NOMO-1 (cell line): Measurements from ENCODE around the gene PTPRD.
"Not testable (repeated sequence)": the region's sequence is repeated elsewhere in the genome, so short reads cannot be mapped to it uniquely, and the experiment has no call there.

Experiments
- DNase-seq, 2 experiments: peaks; one replicate each; lab custom pipeline; 2025; ENCODE audit not compliant: unreplicated experiment in 2 of 2; lab: John Stamatoyannopoulos, UW

The PTPRD gene

DNA sequence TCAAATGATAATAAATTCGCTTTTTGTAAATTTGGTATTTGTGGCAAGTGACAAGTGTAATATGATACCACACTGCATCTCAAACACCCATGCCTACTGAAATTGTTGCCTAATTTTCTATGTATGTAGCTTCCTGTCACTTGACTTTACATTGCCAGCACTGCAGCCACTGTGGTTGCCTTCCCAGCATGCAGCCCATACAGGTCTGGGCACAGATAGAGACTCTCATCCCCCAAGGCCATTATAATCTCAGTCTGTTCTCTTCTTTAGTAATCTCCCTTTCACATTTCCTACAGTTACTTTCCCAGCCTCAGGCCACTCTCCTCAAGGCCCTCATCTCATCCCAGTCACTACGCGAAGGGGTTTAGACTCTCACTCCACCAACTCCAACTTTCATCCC, 1200.6 kb downstream of the PTPRD start:
- DNase-seq = no peak

- DNase-seq = no peak
Measured at GRCh38 chr9:9410736-9411135, 1202.1 kb downstream of the PTPRD start.

- DNase-seq = no peak
Measured at GRCh38 chr9:9399982-9400381, 1212.8 kb downstream of the PTPRD start.

DNA sequence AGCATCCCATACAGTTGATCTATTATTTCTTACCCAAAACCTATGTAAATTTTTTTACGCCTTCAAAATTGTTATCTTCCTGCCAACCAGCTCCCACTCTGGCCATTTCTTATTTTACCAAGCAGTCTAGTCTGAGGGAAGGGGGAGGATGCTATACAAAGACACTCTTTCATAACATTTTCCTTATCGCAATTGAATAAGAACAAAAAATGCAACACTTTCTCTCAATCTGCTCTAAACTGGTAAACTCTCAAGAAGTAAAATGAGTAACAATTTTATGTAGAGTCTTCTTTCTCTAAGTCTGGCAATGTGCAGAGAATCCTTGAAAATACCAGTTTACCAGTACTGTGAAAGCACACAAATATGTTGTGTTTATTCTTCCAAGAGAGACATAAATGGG, 1216.3 kb downstream of the PTPRD start:
- no peak for DNase-seq

DNA sequence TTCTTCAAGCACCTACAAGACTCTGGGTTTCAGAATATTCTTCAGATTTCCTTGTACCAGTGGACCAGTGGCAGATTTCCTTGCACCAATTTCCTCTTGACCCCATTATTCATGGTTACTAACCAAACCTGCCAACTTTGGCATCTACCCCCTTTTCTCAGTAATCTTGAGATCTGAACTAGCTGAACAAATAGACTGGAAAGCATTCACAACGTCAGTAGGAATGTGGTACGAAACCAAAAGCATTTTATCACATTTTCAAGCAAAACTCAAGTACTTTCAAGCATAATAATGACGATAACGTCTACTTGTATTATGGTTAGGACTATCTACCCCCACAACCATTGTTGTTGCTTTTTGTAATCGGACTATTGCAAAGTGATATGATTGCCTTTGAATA, 1217.3 kb downstream of the PTPRD start:
- DNase-seq = no peak

GRCh38 chr9:9392755-9393154, 1220.0 kb downstream of the PTPRD start:
- no peak for DNase-seq

DNA sequence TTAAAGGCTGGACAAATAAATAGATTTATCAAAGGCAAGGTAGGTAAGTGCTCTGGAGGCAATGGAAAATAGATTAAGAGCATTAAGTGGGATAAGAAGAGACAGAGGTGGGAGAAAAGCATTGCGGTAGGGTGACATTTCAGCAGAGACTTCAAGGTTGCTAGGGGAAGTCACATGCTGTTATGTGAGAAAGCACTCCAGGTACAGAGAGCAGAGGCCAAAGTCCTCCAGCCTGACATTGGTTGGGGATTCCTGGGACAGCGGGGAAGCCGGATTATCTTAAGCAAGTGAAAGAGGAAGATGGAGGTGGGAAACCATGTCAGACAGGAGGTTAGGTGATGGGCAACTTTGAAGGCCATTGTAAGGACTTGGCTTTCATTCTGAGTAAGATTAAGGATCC, 1222.9 kb downstream of the PTPRD start:
- DNase-seq = no peak

DNA sequence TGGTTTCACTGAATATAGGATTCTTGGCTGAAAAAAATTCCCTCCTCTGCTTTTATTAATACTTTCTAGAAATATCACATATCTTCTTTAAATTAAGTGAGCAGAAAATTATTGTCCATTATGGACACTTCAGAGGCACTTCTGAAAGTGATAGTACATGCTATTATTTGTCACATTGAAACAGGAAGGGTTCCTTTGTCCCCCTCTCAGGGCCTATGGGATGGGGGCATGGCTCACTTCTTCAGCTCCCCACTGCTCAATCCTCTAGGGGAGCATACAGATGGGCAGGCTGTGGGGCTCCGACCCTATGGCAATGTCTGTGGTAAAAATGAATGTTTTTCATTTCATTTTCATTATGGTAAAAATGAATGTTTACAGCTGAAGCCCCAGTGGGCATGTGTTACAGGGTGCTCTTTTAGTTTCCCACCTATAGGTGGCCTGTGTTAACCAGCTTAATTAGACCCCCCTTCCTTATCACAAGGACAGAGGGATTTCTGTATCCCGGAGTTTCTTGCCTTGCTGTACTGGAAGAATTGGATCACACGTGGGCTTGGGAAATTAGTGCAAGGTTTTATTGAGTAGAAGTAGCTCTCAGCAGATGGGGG, 1225.2 kb downstream of the PTPRD start:
- DNase-seq = no peak

- DNase-seq = no peak
Measured at GRCh38 chr9:9362332-9362731, 1250.5 kb downstream of the PTPRD start.

DNA sequence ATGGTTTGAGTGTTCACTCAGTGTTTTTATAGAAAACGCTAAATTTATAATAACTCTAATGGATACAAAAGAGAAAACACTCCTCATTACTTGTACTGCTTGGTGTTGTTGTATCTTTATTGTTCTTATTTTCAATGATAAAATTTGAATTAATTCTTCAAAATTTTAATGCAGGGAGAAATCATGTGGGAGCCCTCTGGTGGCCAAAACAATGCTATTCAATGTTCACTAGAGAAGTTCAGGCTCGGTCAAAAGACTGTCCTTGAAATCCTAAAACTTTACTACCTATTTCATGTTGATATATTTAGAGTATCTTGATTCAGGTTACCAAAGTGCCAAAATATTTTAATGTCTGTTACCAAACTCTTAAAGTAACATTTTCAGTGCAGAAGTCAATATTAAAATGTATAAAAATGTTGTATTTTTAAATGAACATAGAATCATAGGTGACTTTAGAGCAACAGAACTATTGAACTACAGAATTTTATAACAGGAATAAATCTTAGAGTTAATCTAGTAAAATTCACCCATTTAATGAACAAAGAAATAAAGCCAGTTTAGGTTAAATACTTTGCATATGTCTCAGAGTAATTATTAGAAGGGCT, 1259.8 kb downstream of the PTPRD start:
- no peak for DNase-seq

- no peak for DNase-seq
Measured at GRCh38 chr9:9341203-9341602, 1271.6 kb downstream of the PTPRD start.

- no peak for DNase-seq
Measured at GRCh38 chr9:9337129-9337528, 1275.7 kb downstream of the PTPRD start.

DNA sequence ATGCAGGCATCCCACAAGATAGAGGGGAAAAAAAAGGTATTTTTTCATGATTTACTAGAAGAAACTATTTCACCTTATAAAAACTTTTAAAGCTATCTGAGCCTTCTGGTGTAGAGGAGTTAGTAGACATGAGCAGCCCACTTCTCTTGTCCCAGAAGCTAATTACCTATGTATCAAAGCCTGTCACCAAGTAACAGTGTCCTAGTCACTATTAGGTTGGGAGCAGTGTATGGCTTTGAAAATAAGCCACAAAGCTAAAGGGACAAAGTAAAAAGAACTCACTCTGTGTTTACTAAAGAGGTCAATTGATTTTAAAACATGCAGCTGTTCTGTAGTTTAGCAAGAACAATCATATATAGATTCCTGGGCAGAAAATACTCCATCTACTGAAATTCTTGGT, 1286.1 kb downstream of the PTPRD start:
- no peak for DNase-seq

DNA sequence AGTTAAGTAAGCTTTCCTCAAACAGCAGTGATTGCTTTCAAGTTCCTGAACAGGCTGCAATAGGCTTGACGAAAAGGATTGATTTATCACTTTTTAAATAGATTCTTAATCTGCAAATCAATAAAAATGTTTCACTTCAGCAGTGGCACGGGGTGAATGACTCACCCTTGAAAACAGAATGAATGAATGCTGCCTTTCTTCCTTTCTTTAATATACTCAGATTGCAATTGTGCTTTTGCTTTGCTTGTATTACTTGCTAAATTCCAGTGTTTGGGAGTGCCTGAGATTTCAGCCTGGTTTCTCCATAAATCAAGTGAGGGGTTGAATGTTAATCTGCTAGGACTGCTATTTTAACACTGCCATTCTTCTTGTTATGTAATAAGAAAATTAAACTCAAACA, 1293.8 kb downstream of the PTPRD start:
- no peak for DNase-seq

DNA sequence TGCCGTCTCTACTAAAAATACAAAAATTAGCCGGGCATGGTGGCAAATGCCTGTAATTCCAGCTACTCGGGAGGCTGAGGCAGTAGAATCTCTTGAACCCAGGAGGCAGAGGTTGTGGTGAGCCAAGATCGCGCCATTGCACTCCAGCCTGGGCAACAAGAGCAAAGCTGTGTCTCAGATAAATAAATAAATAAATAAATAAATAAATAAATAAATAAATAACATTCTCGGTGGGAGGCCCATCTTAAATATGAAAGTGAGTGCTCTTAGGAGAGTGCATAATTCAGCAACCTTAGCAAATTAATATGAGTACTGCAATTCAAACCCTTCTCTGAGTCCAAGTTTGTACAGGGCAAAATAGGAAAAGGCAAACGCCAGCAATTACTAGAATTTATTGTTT, 1302.1 kb downstream of the PTPRD start:
- not testable (repeated sequence) for DNase-seq

DNA sequence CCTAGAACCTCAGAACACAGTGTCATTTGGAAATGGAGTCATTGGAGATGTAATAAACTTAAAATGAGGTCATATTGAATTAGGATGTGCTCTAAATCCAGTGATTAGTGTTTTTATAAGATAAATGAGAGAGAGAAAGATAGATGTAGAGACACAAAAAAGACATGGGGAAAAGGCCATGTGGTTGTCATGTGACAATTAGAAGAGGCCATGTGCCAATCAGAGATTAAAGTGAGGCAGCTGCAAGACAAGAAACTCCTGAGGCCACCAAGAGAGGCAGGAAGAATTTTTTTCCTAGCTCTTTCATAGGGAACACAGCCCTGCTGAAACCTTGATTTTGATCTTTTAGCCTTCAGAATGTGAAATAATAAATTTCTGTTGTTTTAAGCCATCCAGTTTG, 1307.2 kb downstream of the PTPRD start:
- no peak for DNase-seq

DNA sequence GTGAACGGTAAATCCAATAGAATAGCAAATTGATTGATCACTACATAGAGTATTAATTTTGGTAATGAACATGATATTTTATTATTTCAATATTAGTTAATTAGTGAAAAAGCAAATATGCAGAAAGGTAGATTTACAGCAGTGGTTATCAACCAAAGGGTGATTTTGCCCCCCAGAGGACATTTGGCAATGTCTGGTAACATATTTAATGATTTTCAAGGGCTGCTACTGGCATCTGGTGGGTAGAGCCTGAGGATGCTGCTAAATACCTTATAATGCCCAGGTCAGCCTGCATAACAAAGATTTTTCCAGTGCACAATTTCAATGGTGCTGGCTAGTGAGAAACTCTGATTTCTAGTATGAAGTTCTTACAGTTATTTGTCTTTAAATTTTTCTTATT, 1313.7 kb downstream of the PTPRD start:
- no peak for DNase-seq

GRCh38 chr9:9286001-9286400, 1326.8 kb downstream of the PTPRD start:
- no peak for DNase-seq

DNA sequence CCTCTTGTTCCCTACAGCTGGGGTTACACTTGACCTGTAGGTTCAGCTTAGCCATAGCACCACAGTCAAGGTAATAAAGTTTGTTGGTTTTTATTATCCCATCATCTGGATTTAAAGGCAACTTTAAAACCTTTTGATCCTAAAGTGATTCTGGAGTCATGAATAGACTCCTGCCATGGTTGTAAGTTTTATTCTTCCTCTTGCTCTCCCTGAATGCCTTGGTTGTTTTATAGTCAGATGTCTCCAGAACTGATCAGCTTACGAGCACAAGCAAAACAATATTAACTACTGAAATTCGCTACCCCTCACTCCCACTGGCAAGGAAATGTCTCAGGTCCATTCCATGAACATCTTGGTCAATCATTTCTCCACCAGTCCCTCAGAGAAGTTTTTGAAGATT, 1328.6 kb downstream of the PTPRD start:
- no peak for DNase-seq

- no peak for DNase-seq
Measured at GRCh38 chr9:9283159-9283986, 1329.4 kb downstream of the PTPRD start.

GRCh38 chr9:9275601-9276000, 1337.2 kb downstream of the PTPRD start:
- DNase-seq = no peak

- no peak for DNase-seq
Measured at GRCh38 chr9:9257999-9258498, 1354.8 kb downstream of the PTPRD start.
